MM.1S (cell line): ENCODE data around the gene SAMD4A.

ENCODE experiments used
- DNase-seq: peaks from one replicate; pipeline ENCODE4 v3.0.0-alpha.2; 2015
- H2AFZ ChIP-seq: fragments of 300-600 bp; sonication (generic); 2 replicates; pipeline ENCODE4 v1.6.0; 2016; ENCODE audit warnings: antibody characterized with exemption, low read length
- H3F3A ChIP-seq: fragments of 300-600 bp; sonication (generic); 2 replicates; pipeline ENCODE4 v1.6.1; 2016; ENCODE audit warnings: mild to moderate bottlenecking, antibody characterized with exemption, low read length, moderate library complexity, mixed read lengths; ENCODE audit not compliant: insufficient read depth
- H3K27ac ChIP-seq: fragments of 300-600 bp; sonication (generic); 2 replicates; pipeline ENCODE4 v1.5.1; 2016; ENCODE audit warnings: mild to moderate bottlenecking, low read length
- H3K27me3 ChIP-seq: fragments of 300-600 bp; sonication (generic); replicated peaks from 2 replicates; pipeline ENCODE4 v1.6.0; 2016; ENCODE audit warnings: low read length; ENCODE audit not compliant: insufficient read depth
- H3K36me3 ChIP-seq: fragments of 300-600 bp; sonication (generic); replicated peaks from 2 replicates; pipeline ENCODE4 v1.6.1; 2016; ENCODE audit warnings: mild to moderate bottlenecking, low read length, mixed read lengths; ENCODE audit not compliant: insufficient read depth
- H3K4me1 ChIP-seq: fragments of 300-600 bp; sonication (generic); 2 replicates; pipeline ENCODE4 v1.6.1; 2016; ENCODE audit warnings: low read length, mixed read lengths
- H3K4me2 ChIP-seq: fragments of 300-600 bp; sonication (generic); 2 replicates; pipeline ENCODE4 v1.6.0; 2016; ENCODE audit warnings: low read depth, low read length
- H3K4me3 ChIP-seq: fragments of 300-600 bp; sonication (generic); 2 replicates; pipeline ENCODE4 v1.5.1; 2016; ENCODE audit warnings: low read length, mixed read lengths
- H3K79me2 ChIP-seq: fragments of 300-600 bp; sonication (generic); 2 replicates; pipeline ENCODE4 v1.6.1; 2016; ENCODE audit warnings: mixed run types, low read length, mixed read lengths
- H3K9ac ChIP-seq: fragments of 300-600 bp; sonication (generic); 2 replicates; pipeline ENCODE4 v1.6.1; 2016; ENCODE audit warnings: low read length, mixed read lengths
- H3K9me2 ChIP-seq: fragments of 300-600 bp; sonication (generic); replicated peaks from 2 replicates; pipeline ENCODE4 v1.6.1; 2016; ENCODE audit warnings: mild to moderate bottlenecking, low read length, mixed read lengths; ENCODE audit not compliant: insufficient read depth
- H3K9me3 ChIP-seq: fragments of 300-600 bp; sonication (generic); replicated peaks from 2 replicates; pipeline ENCODE4 v1.6.1; 2016; ENCODE audit warnings: mild to moderate bottlenecking, low read length, mixed read lengths; ENCODE audit not compliant: insufficient read depth
- H4K20me1 ChIP-seq: fragments of 300-600 bp; sonication (generic); 2 replicates; pipeline ENCODE4 v1.6.1; 2016; ENCODE audit warnings: mild to moderate bottlenecking, low read length, moderate library complexity, mixed read lengths; ENCODE audit not compliant: insufficient read depth
- EZH2 ChIP-seq: fragments of 300-600 bp; sonication (generic); optimal IDR thresholded peaks from 2 replicates; pipeline ENCODE3; 2017; ENCODE audit warnings: low read depth, mild to moderate bottlenecking, antibody characterized with exemption, low read length, mixed read lengths
- EZH2phosphoT487 ChIP-seq: fragments of 300-600 bp; sonication (generic); IDR thresholded peaks from 2 replicates; pipeline ENCODE4 v1.6.1; 2018; ENCODE audit warnings: antibody characterized with exemption, low read length
- TF ChIP-seq, protein P1 (sequence below): fragments of 300-600 bp; sonication (generic); IDR thresholded peaks from 2 replicates; pipeline ENCODE4 v1.5.1; 2016; ENCODE audit warnings: antibody characterized with exemption, low read length, mixed read lengths

Gene SAMD4A

DNA sequence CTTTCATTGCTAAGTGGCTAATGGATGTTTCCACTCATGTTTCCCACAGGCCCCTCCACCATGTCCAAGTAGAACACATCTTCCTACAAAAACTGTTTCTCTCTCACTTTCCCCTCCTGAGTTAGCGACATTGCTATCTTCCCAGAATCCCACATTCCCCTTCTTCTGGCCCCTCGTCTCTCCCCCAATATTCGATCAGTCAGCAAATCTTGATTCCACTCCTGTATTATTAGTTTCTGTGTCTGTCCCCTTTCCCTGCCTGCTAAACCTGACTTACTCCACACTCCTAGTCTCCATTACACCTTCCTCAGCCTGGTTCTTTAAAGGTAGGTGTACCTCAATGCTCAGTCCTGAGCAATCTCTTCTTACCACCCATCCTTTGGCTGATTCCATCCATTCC is 19.3 kb upstream of the SAMD4A start:
- H3K4me3 ChIP-seq, result no peak overlapping the region
- no peaks in the 10 kb centered on the region for H3K9me2 ChIP-seq
- H2AFZ ChIP-seq, result no peak overlapping the region
- H3K4me2 ChIP-seq, result no peak overlapping the region
- H3K9ac ChIP-seq, result no peak overlapping the region
- no peaks in the 10 kb centered on the region for H3K36me3 ChIP-seq
- H3K4me1 ChIP-seq, result no peaks in the 10 kb centered on the region
- no peaks in the 10 kb centered on the region for H3K79me2 ChIP-seq
- no peak for DNase-seq
- no peaks in the 10 kb centered on the region for H3F3A ChIP-seq
- H3K9me3 ChIP-seq, result no peaks in the 10 kb centered on the region
- no peaks in the 10 kb centered on the region for H4K20me1 ChIP-seq
- TF ChIP-seq EZH2phosphoT487 (no peak), EZH2 (no peak)
- TF ChIP-seq, protein P1, sequence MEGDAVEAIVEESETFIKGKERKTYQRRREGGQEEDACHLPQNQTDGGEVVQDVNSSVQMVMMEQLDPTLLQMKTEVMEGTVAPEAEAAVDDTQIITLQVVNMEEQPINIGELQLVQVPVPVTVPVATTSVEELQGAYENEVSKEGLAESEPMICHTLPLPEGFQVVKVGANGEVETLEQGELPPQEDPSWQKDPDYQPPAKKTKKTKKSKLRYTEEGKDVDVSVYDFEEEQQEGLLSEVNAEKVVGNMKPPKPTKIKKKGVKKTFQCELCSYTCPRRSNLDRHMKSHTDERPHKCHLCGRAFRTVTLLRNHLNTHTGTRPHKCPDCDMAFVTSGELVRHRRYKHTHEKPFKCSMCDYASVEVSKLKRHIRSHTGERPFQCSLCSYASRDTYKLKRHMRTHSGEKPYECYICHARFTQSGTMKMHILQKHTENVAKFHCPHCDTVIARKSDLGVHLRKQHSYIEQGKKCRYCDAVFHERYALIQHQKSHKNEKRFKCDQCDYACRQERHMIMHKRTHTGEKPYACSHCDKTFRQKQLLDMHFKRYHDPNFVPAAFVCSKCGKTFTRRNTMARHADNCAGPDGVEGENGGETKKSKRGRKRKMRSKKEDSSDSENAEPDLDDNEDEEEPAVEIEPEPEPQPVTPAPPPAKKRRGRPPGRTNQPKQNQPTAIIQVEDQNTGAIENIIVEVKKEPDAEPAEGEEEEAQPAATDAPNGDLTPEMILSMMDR, result no peak
- H3K27ac ChIP-seq, result no peak overlapping the region
- no peaks in the 10 kb centered on the region for H3K27me3 ChIP-seq

GRCh38 chr14:54548491-54548890 is 18.4 kb upstream of the SAMD4A start:
- TF ChIP-seq EZH2phosphoT487, result no peak
- no peak for TF ChIP-seq EZH2
- TF ChIP-seq, protein P1, result no peak
- Histone ChIP-seq H3K36me3 (no peaks in the 10 kb centered on the region), H3K9me2 (no peaks in the 10 kb centered on the region), H4K20me1 (no peaks in the 10 kb centered on the region), H2AFZ (no peak overlapping the region), H3K9me3 (no peaks in the 10 kb centered on the region), H3K4me2 (no peak overlapping the region), H3K9ac (no peak overlapping the region), H3K27ac (no peak overlapping the region), H3K4me3 (no peak overlapping the region), H3F3A (no peaks in the 10 kb centered on the region), H3K4me1 (no peaks in the 10 kb centered on the region), H3K79me2 (no peaks in the 10 kb centered on the region), H3K27me3 (no peaks in the 10 kb centered on the region)
- DNase-seq, result no peak

- Histone ChIP-seq H3K9me3 (no peaks in the 10 kb centered on the region), H3K4me3 (no peak overlapping the region), H2AFZ (no peak overlapping the region), H3K79me2 (no peaks in the 10 kb centered on the region), H3K36me3 (no peaks in the 10 kb centered on the region), H3K27ac (no peak overlapping the region), H3F3A (no peaks in the 10 kb centered on the region), H3K4me2 (no peak overlapping the region), H3K27me3 (no peaks in the 10 kb centered on the region), H3K9me2 (no peaks in the 10 kb centered on the region), H3K4me1 (no peaks in the 10 kb centered on the region), H4K20me1 (no peaks in the 10 kb centered on the region), H3K9ac (no peak overlapping the region)
- TF ChIP-seq EZH2phosphoT487 (no peak), EZH2 (no peak)
- TF ChIP-seq, protein P1, result no peak
- no peak for DNase-seq
Measured at GRCh38 chr14:54549862-54550261, 17.1 kb upstream of the SAMD4A start.

- H3K9ac ChIP-seq, result no peak overlapping the region
- no peaks in the 10 kb centered on the region for H4K20me1 ChIP-seq
- H3K4me2 ChIP-seq, result no peak overlapping the region
- no peaks in the 10 kb centered on the region for H3F3A ChIP-seq
- H3K9me2 ChIP-seq, result no peaks in the 10 kb centered on the region
- no peak for DNase-seq
- no peaks in the 10 kb centered on the region for H3K9me3 ChIP-seq
- H3K27me3 ChIP-seq, result no peaks in the 10 kb centered on the region
- H3K27ac ChIP-seq, result no peak overlapping the region
- no peaks in the 10 kb centered on the region for H3K4me1 ChIP-seq
- no peak overlapping the region for H2AFZ ChIP-seq
- no peaks in the 10 kb centered on the region for H3K36me3 ChIP-seq
- H3K79me2 ChIP-seq, result no peaks in the 10 kb centered on the region
- TF ChIP-seq, protein P1, result no peak
- TF ChIP-seq EZH2, result no peak
- no peak overlapping the region for H3K4me3 ChIP-seq
Measured at GRCh38 chr14:54550514-54550913, 16.4 kb upstream of the SAMD4A start.
